OCI-LY7 (cell line): ENCODE data around the gene CHD2.

Source experiments
- EZH2phosphoT487 ChIP-seq: fragments of 200-600 bp; sonication (generic); IDR thresholded peaks from 2 replicates; pipeline ENCODE4 v1.6.1; 2018; ENCODE audit warnings: low read depth, borderline replicate concordance, mild to moderate bottlenecking, mixed run types, antibody characterized with exemption, low read length, moderate library complexity, mixed read lengths
- TF ChIP-seq, protein P1 (sequence below): fragments of 200-600 bp; sonication (generic); conservative IDR thresholded peaks from 2 replicates; pipeline ENCODE4 v1.5.1; 2014; ENCODE audit warnings: mild to moderate bottlenecking, antibody characterized with exemption, low read length, moderate library complexity, mixed read lengths

GRCh38 chr15:93028632-93029213 lies 128.6 kb downstream of the CHD2 start:
- TF ChIP-seq, protein P1, sequence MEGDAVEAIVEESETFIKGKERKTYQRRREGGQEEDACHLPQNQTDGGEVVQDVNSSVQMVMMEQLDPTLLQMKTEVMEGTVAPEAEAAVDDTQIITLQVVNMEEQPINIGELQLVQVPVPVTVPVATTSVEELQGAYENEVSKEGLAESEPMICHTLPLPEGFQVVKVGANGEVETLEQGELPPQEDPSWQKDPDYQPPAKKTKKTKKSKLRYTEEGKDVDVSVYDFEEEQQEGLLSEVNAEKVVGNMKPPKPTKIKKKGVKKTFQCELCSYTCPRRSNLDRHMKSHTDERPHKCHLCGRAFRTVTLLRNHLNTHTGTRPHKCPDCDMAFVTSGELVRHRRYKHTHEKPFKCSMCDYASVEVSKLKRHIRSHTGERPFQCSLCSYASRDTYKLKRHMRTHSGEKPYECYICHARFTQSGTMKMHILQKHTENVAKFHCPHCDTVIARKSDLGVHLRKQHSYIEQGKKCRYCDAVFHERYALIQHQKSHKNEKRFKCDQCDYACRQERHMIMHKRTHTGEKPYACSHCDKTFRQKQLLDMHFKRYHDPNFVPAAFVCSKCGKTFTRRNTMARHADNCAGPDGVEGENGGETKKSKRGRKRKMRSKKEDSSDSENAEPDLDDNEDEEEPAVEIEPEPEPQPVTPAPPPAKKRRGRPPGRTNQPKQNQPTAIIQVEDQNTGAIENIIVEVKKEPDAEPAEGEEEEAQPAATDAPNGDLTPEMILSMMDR = no peak
- no peak for TF ChIP-seq EZH2phosphoT487
